Measurements from ENCODE around the gene SULF2. TPM values are rescaled to one million over a fixed set of nuclear protein-coding genes. Genes with fewer than 3 reads are reported as not detected.

SULF2 gene
- total and polyA plus RNA-seq, 9 of the 15 experiments (the other 6 are each of a cell fraction or from before 2014, with no cell fraction given): 0.33 TPM; not detected in 8

- 6% methylated on average over 6 of the region's 6 CpGs for WGBS (ENCODE audit: insufficient coverage, low coverage, missing lambda C conversion rate)
- ATAC-seq: peak; percentile 50; the same call in 1 of the 3 replicates
- intact Hi-C loops (cut with micrococcal nuclease) (no loop called here), in situ Hi-C loops (cut with MboI) (no loop called here)
- no peaks in the 10 kb centered on the region; the same call in 1 of the 2 replicates for H4K20me1 ChIP-seq (replicated peaks; ENCODE audit: control insufficient read depth, insufficient read depth, low read length)
- peaks cover 35 to 67% of the 10 kb centered on the region in 2 experiments; a peak in 4 of 5 replicates for H3K27me3 ChIP-seq (ENCODE audit: control insufficient read depth in 2 of 2, insufficient read depth in 2 of 2, low read length in 2 of 2)
- no peak overlapping the region for H3K27ac ChIP-seq (ENCODE audit: extremely low read depth, low read depth, low read length)
- no peak overlapping the region for H3K4me3 ChIP-seq
- FAIRE-seq: no peak
- TF ChIP-seq DEAF1 (CRISPR knock-in tag; IDR thresholded peaks at IDR 0.05) (no peak), ZBTB11 (CRISPR knock-in tag; IDR thresholded peaks at IDR 0.05) (peak in 1 of 3 experiments; percentile 65; a peak in 1 of 6 replicates), NFYB (IDR thresholded peaks at IDR 0.05; ENCODE audit: extremely low read depth, insufficient read length) (peak; percentile 54), CBX3 (IDR thresholded peaks at IDR 0.05; ENCODE audit: borderline replicate concordance in 1 of 2, low read length in 2 of 2) (no peak), E2F5 (CRISPR knock-in tag; IDR thresholded peaks at IDR 0.05) (no peak), ELK3 (CRISPR knock-in tag; IDR thresholded peaks at IDR 0.05) (no peak)
- no peaks in the 10 kb centered on the region for H3K9me1 ChIP-seq (ENCODE audit: control insufficient read depth, insufficient read depth, low read length)
- H3K9me3 ChIP-seq (replicated peaks; ENCODE audit: control insufficient read depth, insufficient read depth, low read depth, low read length): no peaks in the 10 kb centered on the region
- CTCF ChIA-PET (ENCODE audit: low intra/inter-chr PET ratio): no interaction called here
- no peaks in the 10 kb centered on the region for H3K36me3 ChIP-seq (ENCODE audit: control insufficient read depth, insufficient read depth, low read length)
- H3K4me2 ChIP-seq (ENCODE audit: insufficient read depth, low read length): no peak overlapping the region
- no peaks in the 10 kb centered on the region for H3K4me1 ChIP-seq (replicated peaks in 1 of 2; ENCODE audit: control insufficient read depth in 2 of 2, insufficient read depth in 2 of 2, low read length in 2 of 2)
- POLR2A ChIA-PET: interaction anchor here (0.6 kb wide), 1 partner anchor 699 kb away, joined by 3 read pairs; no protein-coding TSS in a partner anchor
- peak in 2 of 4 experiments; percentile 27 to 31 for DNase-seq (ENCODE audit: extremely low read depth in 1 of 4, low spot score in 3 of 4)
- H3K9ac ChIP-seq (ENCODE audit: insufficient read depth in 1 of 2, low read depth in 2 of 2, low read length in 2 of 2): no peak overlapping the region
- BruUV-seq (replicated peaks): no TSS peak
- H2AFZ ChIP-seq (ENCODE audit: low read depth, low read length): no peak overlapping the region
- H3K79me2 ChIP-seq (ENCODE audit: control insufficient read depth, insufficient read depth, low read length): no peaks in the 10 kb centered on the region
Observed at GRCh38 chr20:47698142-47698541, 87.1 kb downstream of the SULF2 start.
